Measurements from ENCODE around the gene ARHGAP40. TPM values are rescaled to one million over a fixed set of nuclear protein-coding genes. Genes with fewer than 3 reads are reported as not detected.

The ARHGAP40 gene
- total and polyA plus RNA-seq, 2 experiments from 2014 or later: 0.21 TPM; not detected in 1

DNA sequence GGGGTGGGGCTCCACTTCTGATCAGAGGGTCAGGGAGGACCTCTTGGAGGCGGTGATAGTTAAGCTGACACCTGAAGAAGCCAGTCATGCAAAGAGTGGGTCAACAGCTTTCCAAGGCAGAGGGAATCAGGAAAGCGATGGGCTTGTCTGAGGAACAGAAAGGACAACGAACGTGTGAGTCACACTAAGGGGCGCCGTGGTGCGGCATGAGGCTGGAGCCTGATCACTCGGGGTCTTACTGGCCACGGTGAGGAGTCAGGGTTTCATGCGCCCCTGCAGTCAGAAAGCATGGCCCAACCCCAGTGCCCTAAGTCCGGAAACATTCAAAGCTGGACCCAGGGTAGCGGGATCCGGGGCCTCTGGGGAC, 72.1 kb downstream of the ARHGAP40 start:
- H3K36me3 ChIP-seq (ENCODE audit: insufficient read depth): no peaks in the 10 kb centered on the region

DNA sequence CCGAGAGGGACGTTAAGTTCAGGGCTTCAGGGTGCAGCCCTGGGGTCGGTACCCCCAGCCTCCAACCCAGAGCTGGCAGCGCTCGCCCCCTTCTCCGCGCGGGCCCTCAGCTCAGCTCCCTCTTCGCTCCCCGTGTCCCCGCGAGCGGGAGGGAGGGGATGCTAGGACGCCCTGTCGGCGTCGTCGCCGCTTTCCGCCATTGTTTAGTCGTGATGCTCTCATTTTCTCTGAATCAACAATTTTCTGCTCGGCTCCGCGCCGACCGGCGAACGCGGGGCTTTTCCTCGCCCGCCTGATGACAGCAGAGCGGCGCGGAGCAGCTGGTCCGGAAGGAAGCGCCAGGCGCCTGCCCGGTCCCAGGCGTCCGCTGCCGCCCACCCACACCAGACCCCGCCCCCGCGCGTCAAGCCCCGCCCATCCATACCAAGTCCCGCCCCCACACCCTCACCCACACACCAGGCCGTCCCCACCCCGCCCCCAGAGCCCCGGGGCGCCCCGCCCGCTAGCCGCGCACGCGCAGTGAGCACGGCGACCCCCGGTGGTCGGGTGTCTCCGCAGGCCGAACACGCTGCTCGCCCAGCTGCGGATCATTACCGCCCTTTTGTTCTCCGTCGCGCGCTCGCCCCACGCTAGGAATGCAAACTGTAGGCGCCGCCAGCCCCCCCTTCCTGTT, 72.6 kb downstream of the ARHGAP40 start:
- Mint-ChIP-seq H3K36me3 (ENCODE audit: low read depth) (no peaks in the 10 kb centered on the region; the same call in 2 of the 3 replicates), H3K27ac (no peak overlapping the region), H3K9me3 (no peaks in the 10 kb centered on the region; the same call in 2 of the 3 replicates), H3K27me3 (ENCODE audit: insufficient read depth, low read depth, poor library complexity) (peaks cover 30% of the 10 kb centered on the region), H3K4me1 (peaks cover 30% of the 10 kb centered on the region), H3K4me3 (peak overlapping the region; percentile 84)
- peak overlapping the region; percentile 82 for H3K4me2 ChIP-seq
- peak overlapping the region; percentile 96 for H2AFZ ChIP-seq
- H3K4me3 ChIP-seq: peak overlapping the region; percentile 88
- H3K4me1 ChIP-seq (ENCODE audit: insufficient read depth): peaks cover 27% of the 10 kb centered on the region
- H3K9me2 ChIP-seq (ENCODE audit: insufficient read depth): no peaks in the 10 kb centered on the region
- DNase-seq (ENCODE audit: low spot score): peak; percentile 79
- H4K20me1 ChIP-seq (replicated peaks; ENCODE audit: insufficient read depth): no peaks in the 10 kb centered on the region
- peak; percentile 79 for TF ChIP-seq POLR2AphosphoS5 (IDR thresholded peaks at IDR 0.05; ENCODE audit: low read depth)
- TF ChIP-seq, protein P1, sequence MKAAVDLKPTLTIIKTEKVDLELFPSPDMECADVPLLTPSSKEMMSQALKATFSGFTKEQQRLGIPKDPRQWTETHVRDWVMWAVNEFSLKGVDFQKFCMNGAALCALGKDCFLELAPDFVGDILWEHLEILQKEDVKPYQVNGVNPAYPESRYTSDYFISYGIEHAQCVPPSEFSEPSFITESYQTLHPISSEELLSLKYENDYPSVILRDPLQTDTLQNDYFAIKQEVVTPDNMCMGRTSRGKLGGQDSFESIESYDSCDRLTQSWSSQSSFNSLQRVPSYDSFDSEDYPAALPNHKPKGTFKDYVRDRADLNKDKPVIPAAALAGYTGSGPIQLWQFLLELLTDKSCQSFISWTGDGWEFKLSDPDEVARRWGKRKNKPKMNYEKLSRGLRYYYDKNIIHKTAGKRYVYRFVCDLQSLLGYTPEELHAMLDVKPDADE (IDR thresholded peaks at IDR 0.05): no peak
- TF ChIP-seq CREB1 (CRISPR knock-in tag; IDR thresholded peaks at IDR 0.05; ENCODE audit: low read depth): peak; percentile 44
- no peak for TF ChIP-seq STAT1 (IDR thresholded peaks at IDR 0.05; ENCODE audit: unreplicated experiment)
- TF ChIP-seq EZH2 (IDR thresholded peaks at IDR 0.05; ENCODE audit: low read depth, unreplicated experiment): no peak
- no peak for TF ChIP-seq ZNF114 (CRISPR knock-in tag; IDR thresholded peaks at IDR 0.05)
- TF ChIP-seq, protein P2, sequence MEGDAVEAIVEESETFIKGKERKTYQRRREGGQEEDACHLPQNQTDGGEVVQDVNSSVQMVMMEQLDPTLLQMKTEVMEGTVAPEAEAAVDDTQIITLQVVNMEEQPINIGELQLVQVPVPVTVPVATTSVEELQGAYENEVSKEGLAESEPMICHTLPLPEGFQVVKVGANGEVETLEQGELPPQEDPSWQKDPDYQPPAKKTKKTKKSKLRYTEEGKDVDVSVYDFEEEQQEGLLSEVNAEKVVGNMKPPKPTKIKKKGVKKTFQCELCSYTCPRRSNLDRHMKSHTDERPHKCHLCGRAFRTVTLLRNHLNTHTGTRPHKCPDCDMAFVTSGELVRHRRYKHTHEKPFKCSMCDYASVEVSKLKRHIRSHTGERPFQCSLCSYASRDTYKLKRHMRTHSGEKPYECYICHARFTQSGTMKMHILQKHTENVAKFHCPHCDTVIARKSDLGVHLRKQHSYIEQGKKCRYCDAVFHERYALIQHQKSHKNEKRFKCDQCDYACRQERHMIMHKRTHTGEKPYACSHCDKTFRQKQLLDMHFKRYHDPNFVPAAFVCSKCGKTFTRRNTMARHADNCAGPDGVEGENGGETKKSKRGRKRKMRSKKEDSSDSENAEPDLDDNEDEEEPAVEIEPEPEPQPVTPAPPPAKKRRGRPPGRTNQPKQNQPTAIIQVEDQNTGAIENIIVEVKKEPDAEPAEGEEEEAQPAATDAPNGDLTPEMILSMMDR (conservative IDR thresholded peaks at IDR 0.05; ENCODE audit: low read depth in 2 of 2): no peak; a peak in 1 of 4 replicates
- no peak for TF ChIP-seq NANOG (IDR thresholded peaks at IDR 0.05; ENCODE audit: borderline replicate concordance)
- TF ChIP-seq, protein P3, sequence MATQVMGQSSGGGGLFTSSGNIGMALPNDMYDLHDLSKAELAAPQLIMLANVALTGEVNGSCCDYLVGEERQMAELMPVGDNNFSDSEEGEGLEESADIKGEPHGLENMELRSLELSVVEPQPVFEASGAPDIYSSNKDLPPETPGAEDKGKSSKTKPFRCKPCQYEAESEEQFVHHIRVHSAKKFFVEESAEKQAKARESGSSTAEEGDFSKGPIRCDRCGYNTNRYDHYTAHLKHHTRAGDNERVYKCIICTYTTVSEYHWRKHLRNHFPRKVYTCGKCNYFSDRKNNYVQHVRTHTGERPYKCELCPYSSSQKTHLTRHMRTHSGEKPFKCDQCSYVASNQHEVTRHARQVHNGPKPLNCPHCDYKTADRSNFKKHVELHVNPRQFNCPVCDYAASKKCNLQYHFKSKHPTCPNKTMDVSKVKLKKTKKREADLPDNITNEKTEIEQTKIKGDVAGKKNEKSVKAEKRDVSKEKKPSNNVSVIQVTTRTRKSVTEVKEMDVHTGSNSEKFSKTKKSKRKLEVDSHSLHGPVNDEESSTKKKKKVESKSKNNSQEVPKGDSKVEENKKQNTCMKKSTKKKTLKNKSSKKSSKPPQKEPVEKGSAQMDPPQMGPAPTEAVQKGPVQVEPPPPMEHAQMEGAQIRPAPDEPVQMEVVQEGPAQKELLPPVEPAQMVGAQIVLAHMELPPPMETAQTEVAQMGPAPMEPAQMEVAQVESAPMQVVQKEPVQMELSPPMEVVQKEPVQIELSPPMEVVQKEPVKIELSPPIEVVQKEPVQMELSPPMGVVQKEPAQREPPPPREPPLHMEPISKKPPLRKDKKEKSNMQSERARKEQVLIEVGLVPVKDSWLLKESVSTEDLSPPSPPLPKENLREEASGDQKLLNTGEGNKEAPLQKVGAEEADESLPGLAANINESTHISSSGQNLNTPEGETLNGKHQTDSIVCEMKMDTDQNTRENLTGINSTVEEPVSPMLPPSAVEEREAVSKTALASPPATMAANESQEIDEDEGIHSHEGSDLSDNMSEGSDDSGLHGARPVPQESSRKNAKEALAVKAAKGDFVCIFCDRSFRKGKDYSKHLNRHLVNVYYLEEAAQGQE (IDR thresholded peaks at IDR 0.05; ENCODE audit: unreplicated experiment): peak; percentile 30
- ATAC-seq: peak; percentile 88
- H3F3A ChIP-seq (replicated peaks; ENCODE audit: low read depth): peaks cover 11% of the 10 kb centered on the region; the same call in 1 of the 2 replicates
- peaks cover 49% of the 10 kb centered on the region for H3K27me3 ChIP-seq (ENCODE audit: insufficient read depth)
- no peaks in the 10 kb centered on the region for H3K79me2 ChIP-seq (replicated peaks; ENCODE audit: insufficient read depth)
- H3K27ac ChIP-seq (ENCODE audit: low read depth): no peak overlapping the region
- no peaks in the 10 kb centered on the region for H3K36me3 ChIP-seq (ENCODE audit: insufficient read depth)

More for the DNA sequence above, 72.1 kb downstream of the ARHGAP40 start:
- Mint-ChIP-seq H3K4me3 (peak overlapping the region; percentile 84), H3K4me1 (peaks cover 30% of the 10 kb centered on the region), H3K27ac (no peak overlapping the region), H3K9me3 (no peaks in the 10 kb centered on the region; the same call in 2 of the 3 replicates), H3K27me3 (ENCODE audit: insufficient read depth, low read depth, poor library complexity) (peaks cover 30% of the 10 kb centered on the region), H3K36me3 (ENCODE audit: low read depth) (no peaks in the 10 kb centered on the region; the same call in 2 of the 3 replicates)
- Histone ChIP-seq H3K4me2 (peak overlapping the region; percentile 82), H3K4me3 (peak overlapping the region; percentile 88), H3K4me1 (ENCODE audit: insufficient read depth) (peaks cover 27% of the 10 kb centered on the region), H3K79me2 (replicated peaks; ENCODE audit: insufficient read depth) (no peaks in the 10 kb centered on the region), H2AFZ (peak overlapping the region; percentile 94), H3K27ac (ENCODE audit: low read depth) (no peak overlapping the region), H3K9me2 (ENCODE audit: insufficient read depth) (no peaks in the 10 kb centered on the region), H4K20me1 (replicated peaks; ENCODE audit: insufficient read depth) (no peaks in the 10 kb centered on the region), H3F3A (replicated peaks; ENCODE audit: low read depth) (peaks cover 11% of the 10 kb centered on the region; the same call in 1 of the 2 replicates), H3K27me3 (ENCODE audit: insufficient read depth) (peaks cover 52% of the 10 kb centered on the region)
- peak; percentile 60 for DNase-seq (ENCODE audit: low spot score)
- TF ChIP-seq EZH2 (IDR thresholded peaks at IDR 0.05; ENCODE audit: low read depth, unreplicated experiment) (peak; percentile 31), ZNF114 (CRISPR knock-in tag; IDR thresholded peaks at IDR 0.05) (no peak), NANOG (IDR thresholded peaks at IDR 0.05; ENCODE audit: borderline replicate concordance) (no peak), STAT1 (IDR thresholded peaks at IDR 0.05; ENCODE audit: unreplicated experiment) (no peak), ZNF331 (CRISPR knock-in tag; IDR thresholded peaks at IDR 0.05; ENCODE audit: low read depth) (no peak), JUNB (IDR thresholded peaks at IDR 0.05; ENCODE audit: unreplicated experiment) (no peak)
- TF ChIP-seq, protein P1 (IDR thresholded peaks at IDR 0.05): no peak
- TF ChIP-seq, protein P2 (conservative IDR thresholded peaks at IDR 0.05; ENCODE audit: low read depth in 2 of 2): no peak
- ATAC-seq: peak; percentile 56
